HCT116 (cell line): Measurements from ENCODE around the gene GREB1L.

Experiments
- CTCF ChIP-seq, 3 experiments: fragments of 200-600 bp in 1 of 3; sonication (generic) in 1 of 3; IDR thresholded peaks in 2 of 3; conservative IDR thresholded peaks in 1 of 3; 2 replicates each; pipeline ENCODE4 v1.5.1; 2012 to 2017; ENCODE audit warnings: low read depth in 2 of 3, low read length in 2 of 3, antibody characterized with exemption in 1 of 3, borderline replicate concordance in 1 of 3, control low read depth in 1 of 3, mild to moderate bottlenecking in 1 of 3, mixed read lengths in 1 of 3, mixed run types in 1 of 3, moderate library complexity in 1 of 3; ENCODE audit not compliant: insufficient read depth in 1 of 3
- EZH2 ChIP-seq: fragments of 200-600 bp; sonication (generic); IDR thresholded peaks from 2 replicates; pipeline ENCODE4 v1.6.1; 2017; ENCODE audit warnings: antibody characterized with exemption, mixed run types
- EZH2phosphoT487 ChIP-seq: fragments of 200-600 bp; IDR thresholded peaks from 2 replicates; pipeline ENCODE4 v1.6.1; 2018; ENCODE audit warnings: antibody characterized with exemption, borderline replicate concordance
- MAX ChIP-seq: IDR thresholded peaks from 2 replicates; pipeline ENCODE4 v1.6.1; 2012
- POLR2A ChIP-seq: IDR thresholded peaks from 2 replicates; pipeline ENCODE4 v1.7.0; 2011; ENCODE audit warnings: borderline replicate concordance; ENCODE audit not compliant: insufficient read depth, insufficient read length; ENCODE audit errors: extremely low read depth
- POLR2AphosphoS5 ChIP-seq: IDR thresholded peaks from 2 replicates; pipeline ENCODE4 v1.6.1; 2011; ENCODE audit warnings: mild to moderate bottlenecking, low read depth, low read length, moderate library complexity
- REST ChIP-seq: IDR thresholded peaks from 2 replicates; pipeline ENCODE4 v1.6.1; 2012; ENCODE audit warnings: low read depth
- SIN3A ChIP-seq: IDR thresholded peaks from 2 replicates; pipeline ENCODE4 v1.6.1; 2012; ENCODE audit warnings: low read depth
- SP1 ChIP-seq: IDR thresholded peaks from 2 replicates; pipeline ENCODE4 v1.6.1; 2012; ENCODE audit warnings: low read depth
- TCF7L2 ChIP-seq: IDR thresholded peaks from 2 replicates; pipeline ENCODE4 v1.7.0; 2011; ENCODE audit warnings: borderline replicate concordance, inconsistent platforms; ENCODE audit not compliant: insufficient read depth, insufficient read length; ENCODE audit errors: extremely low read depth
- YY1 ChIP-seq: IDR thresholded peaks from 2 replicates; pipeline ENCODE4 v1.6.1; 2011; ENCODE audit warnings: low read length, low read depth, moderate library complexity, mild to moderate bottlenecking; ENCODE audit not compliant: insufficient replicate concordance; ENCODE audit errors: extremely low read depth

- no peak for TF ChIP-seq CTCF (IDR thresholded peaks at IDR 0.05 in 2 of 3, conservative IDR thresholded peaks at IDR 0.05 in 1 of 3; ENCODE audit: borderline replicate concordance in 1 of 3, insufficient read depth in 1 of 3, low read depth in 2 of 3, low read length in 2 of 3)
- no peak for TF ChIP-seq POLR2A
- TF ChIP-seq POLR2AphosphoS5, result no peak
- no peak for TF ChIP-seq SIN3A
- no peak for TF ChIP-seq MAX
- TF ChIP-seq TCF7L2, result no peak
- TF ChIP-seq EZH2phosphoT487, result no peak
- TF ChIP-seq SP1, result no peak
- TF ChIP-seq REST, result no peak
- no peak for TF ChIP-seq EZH2
- TF ChIP-seq YY1, result no peak
These were observed 141.0 kb downstream of the GREB1L start for GRCh38 chr18:21383031-21383430.
